Superior temporal gyrus (tissue), 1 donor: ENCODE data around the gene PRKCH.
A peak's percentile ranks its signal among the peaks of the same experiment; 100 is the strongest.
"Not testable (repeated sequence)": the region's sequence is repeated elsewhere in the genome, so short reads cannot be mapped to it uniquely, and the experiment has no call there.

Experiments
- DNase-seq: peaks from one replicate; pipeline ENCODE4 v3.0.0-alpha.2; 2016; ENCODE audit errors: extremely low spot score

The PRKCH gene

GRCh38 chr14:61459229-61459628, 137.8 kb downstream of the PRKCH start:
- DNase-seq = no peak

GRCh38 chr14:61460063-61460462, 138.7 kb downstream of the PRKCH start:
- no peak for DNase-seq

GRCh38 chr14:61460718-61461611, 139.6 kb downstream of the PRKCH start:
- no peak for DNase-seq

GRCh38 chr14:61461808-61462275, 140.5 kb downstream of the PRKCH start:
- DNase-seq = peak; percentile 96

- DNase-seq = no peak
These were observed 141.3 kb downstream of the PRKCH start for GRCh38 chr14:61462566-61463193.

DNA sequence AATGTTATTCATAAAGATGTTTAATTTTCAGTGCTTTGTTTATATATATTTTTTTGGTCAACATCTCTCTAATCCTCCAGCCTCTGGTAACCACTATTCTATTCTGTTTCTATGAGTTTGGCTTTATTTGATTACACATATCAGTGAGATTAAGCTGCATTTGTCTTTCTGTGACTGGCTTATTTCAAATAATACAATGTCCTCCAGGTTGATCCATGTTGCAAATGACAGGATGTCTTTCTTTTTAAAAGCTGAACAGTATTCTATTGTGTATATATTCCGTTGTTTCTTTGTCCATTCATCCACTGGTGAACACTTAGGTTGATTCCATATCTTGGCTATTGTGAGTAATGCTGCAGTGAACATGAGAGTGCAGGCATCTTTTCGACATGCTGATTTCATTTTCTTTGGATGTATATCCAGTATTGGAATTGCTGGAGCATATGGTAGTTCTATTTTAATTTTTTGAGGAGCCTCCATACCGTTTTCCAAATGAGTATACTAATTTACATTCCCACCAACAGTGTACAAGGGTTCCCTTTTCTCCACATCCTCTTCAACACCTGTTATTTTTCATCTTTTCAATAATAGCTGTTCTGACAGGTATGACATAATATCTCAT, 142.4 kb downstream of the PRKCH start:
- DNase-seq = no peak

DNA sequence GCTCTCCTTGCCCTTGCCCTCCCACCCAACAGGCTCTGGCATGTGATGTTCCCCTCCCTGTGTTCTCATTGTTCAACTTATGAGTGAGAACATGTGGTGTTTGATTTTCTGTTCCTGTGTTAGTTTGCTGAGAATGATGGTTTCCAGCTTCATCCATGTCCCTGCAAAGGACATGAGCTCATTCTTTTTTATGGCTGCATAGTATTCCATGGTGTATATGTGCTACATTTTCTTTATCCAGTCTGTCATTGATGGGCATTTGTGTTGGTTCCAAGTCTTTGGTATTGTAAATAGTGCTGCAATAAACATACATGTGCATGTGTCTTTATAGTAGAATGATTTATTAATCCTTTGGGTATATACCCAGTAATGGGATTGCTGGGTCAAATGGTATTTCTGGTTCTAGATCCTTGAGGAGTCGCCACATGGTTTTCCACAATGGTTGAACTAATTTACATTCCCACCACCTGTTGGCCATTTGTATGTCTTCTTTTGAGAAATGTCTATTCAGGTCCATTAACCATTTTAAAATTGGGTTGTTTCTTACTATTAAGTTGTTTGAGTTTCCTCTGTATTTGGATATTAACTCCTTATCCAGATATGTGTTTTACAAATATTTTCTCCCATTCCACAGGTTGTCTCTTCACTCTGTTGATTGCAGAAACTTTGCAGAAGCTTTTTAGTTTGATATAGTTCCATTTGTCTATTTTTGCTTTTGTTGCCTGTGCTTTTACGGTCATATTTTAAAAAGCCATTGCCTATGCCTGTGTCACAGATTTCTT, 143.4 kb downstream of the PRKCH start:
- DNase-seq = not testable (repeated sequence)

GRCh38 chr14:61466249-61466904, 145.0 kb downstream of the PRKCH start:
- DNase-seq = no peak

DNA sequence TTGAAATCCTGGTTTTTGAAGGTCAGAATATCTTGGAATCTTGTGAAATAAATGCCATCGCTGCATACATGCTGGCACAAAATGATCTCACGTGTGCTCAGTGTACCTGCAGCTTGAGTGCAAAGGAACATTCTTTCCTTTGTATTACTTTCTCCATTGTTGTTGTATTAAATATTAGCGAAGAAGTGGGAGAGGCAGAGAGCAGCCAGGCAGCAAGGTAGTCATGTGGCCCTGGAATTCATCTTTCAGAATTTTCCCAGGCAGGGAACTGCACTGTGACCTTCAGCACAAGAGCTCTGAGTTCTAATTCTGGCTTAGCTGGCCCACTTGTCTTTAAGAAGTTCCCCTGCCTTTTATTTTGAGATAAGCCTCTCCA, 145.5 kb downstream of the PRKCH start:
- DNase-seq = no peak

GRCh38 chr14:61467296-61467695, 145.9 kb downstream of the PRKCH start:
- DNase-seq = no peak

DNA sequence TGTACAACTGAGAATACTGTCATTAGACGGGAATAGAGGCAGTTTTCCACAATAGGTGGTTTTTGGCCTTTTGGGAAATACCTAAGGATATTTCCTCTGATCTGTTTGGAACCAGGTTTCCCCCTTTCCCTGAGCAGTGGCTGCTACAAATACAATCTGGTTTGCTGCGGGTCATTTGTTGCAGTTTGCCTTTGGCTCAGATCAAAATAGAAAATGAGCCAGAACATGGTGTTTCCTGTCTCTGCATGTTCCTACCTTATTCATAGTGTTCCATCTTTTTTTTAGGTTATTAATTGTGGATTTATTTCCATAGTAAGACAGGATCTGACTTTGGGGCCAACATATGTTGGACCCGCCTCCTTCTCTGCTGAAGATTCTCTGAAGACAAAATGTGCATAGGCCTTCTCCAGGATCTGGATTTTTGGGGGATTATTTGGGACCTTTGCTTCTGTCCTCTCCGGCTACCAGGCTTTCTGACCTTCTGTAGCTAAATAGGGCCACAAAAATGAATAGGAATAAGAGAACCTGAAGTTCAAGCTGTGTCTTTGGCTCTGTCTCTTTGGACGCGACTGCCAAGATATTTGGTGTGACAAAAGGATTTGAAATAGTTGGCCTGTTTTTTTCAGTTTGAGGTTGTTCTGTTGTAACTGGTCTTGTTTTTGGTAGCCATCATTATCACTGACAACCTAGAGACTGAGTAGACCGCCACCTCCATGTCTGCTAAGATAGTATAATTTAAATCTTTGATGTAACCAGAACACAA, 146.9 kb downstream of the PRKCH start:
- DNase-seq = no peak

GRCh38 chr14:61469781-61470180, 148.4 kb downstream of the PRKCH start:
- no peak for DNase-seq

GRCh38 chr14:61470261-61470960, 149.0 kb downstream of the PRKCH start:
- no peak for DNase-seq

DNA sequence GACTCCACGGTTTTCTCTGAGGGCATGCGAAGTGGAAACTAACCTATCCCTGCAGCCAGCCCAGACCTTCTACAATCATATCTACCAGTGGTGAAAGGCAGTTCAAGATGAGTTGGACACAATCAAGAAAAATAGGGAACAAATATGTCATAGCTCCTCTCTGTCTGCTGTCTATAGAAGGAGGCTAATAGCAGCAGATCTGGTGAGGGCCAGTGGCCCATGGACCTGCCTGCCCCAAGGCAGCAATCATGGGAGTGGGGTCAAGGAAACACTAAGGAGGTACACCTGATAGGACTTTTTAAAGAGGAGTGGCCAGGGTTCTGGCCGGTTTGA, 149.5 kb downstream of the PRKCH start:
- DNase-seq = no peak

- no peak for DNase-seq
These were observed 150.1 kb downstream of the PRKCH start for GRCh38 chr14:61471297-61472005.

GRCh38 chr14:61472011-61472672, 150.8 kb downstream of the PRKCH start:
- no peak for DNase-seq

DNA sequence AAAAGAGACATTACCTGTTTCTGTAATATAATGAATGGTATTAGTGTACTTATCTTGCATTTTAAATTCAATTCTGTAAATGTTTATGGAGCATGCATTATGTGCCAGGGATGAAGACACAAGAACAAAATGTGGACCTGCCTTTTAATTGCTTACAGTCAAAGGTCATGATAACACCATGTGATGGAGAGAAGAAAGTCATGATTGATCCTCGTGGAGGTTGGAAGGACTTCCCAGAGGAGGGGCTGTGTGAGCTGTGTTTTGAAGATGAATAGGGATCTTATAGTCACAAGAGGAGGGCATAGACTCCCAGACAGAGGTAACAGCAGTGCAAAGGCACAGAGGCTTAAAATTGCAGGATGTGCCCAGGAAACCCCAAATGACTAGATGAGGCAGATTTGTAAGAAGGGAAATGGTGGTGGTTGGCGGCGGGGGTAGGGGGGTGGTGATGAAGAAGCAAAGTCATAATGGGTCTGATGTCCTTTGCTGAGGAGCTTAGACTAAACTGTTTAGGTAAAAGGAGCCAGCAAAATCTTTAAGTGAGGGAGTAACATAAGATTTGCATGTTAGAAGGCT, 151.5 kb downstream of the PRKCH start:
- DNase-seq = no peak

DNA sequence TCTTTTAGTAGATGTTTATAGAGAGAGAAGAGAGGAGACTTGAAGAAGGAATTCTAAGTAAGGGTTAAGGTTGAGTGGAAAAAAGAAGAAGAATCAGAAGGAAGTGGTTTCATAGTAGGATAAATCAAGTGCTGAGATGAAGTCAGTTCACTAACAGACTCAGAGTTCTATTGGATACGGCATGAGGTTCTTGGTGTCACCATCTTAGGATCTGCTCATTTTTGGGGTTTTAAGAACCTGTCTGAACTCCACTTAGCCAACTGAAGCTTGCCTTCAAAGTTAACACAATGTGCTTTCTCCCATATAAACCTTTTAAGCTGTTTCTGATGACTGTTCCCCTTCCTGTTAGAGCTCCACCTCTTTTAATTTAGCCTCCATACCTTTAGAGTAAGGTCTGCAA, 152.6 kb downstream of the PRKCH start:
- no peak for DNase-seq

- no peak for DNase-seq
These were observed 153.3 kb downstream of the PRKCH start for GRCh38 chr14:61474701-61475100.
